ENCODE results near the gene NAPB.

NAPB gene

DNA sequence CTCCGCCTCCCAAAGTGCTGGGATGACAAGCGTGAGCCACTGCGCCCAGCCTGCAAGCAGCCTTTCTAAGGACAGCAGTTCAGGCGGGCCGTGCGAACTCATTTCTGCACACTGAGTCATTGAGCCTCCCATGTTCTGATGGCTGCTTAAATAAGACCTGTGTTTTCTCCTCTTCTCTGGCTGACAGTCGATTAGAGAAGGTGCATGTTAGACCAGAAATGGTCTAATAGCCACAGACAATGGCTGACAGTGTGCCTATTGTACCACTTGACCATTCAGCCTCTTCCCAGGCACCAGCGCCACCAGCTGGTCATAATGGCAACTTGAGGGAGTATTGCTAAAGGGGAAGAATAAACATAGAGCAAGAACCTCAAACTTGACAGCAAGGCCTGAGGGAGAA is 25.2 kb upstream of the NAPB start:
- no peaks in the 10 kb centered on the region for H3K9me3 Mint-ChIP-seq
- no peak overlapping the region for H3K4me3 Mint-ChIP-seq
- H3K27me3 Mint-ChIP-seq = no peaks in the 10 kb centered on the region
- H3K4me1 Mint-ChIP-seq (ENCODE audit: low read depth) = peaks cover 9% of the 10 kb centered on the region
- H3K36me3 Mint-ChIP-seq (ENCODE audit: low read depth) = no peaks in the 10 kb centered on the region
- no peak overlapping the region for H3K27ac Mint-ChIP-seq

DNA sequence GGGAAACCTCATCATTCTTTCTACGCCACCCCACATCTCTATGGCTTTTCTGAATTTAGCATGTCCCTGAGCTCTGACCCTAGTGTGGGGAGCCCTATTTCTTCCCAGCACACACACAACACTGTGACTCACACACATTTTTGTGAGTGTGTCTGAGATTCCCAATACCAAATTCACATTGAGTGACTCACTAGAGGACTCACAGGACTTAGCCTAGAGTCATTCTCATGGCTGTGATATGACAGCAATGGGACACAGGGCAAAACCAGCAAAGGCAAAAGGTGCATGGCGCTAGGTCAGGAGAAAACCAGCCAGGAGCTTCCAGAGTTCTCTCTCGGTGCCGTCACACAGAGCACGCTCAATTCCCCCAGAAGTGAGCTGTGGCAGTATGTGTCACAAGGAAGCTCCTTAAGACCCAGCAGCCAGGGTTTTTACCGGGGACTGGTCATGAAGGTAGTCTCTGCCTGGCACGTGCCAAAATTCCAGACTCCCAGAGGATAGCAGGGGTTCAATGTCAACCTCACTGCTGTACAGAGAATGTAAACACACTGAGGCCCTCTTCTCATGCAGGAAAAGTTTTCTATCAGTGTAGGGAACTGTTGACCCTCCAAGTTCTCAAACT is 24.4 kb upstream of the NAPB start:
- Mint-ChIP-seq H3K9me3 (no peaks in the 10 kb centered on the region), H3K27me3 (no peaks in the 10 kb centered on the region), H3K4me3 (no peak overlapping the region), H3K27ac (no peak overlapping the region), H3K36me3 (ENCODE audit: low read depth) (no peaks in the 10 kb centered on the region), H3K4me1 (ENCODE audit: low read depth) (peaks cover 9% of the 10 kb centered on the region)

DNA sequence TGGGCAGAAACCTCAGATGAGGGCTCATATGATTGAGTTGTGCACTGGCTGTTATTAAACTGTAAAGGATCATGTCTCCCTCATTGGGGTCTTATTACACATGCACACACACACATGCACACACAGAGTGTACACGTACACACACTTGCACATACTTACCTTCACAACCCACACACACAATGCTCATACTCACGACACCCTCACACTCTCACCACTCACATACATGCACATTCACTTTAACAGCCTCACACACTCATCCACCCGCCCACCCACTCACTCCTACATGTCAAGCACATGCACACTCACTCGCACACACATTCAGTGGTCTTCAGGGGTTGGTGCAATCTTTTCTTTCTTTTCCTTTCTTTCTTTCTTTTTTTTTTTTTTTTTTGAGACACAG is 23.6 kb upstream of the NAPB start:
- Mint-ChIP-seq H3K4me1 (ENCODE audit: low read depth) (peaks cover 8% of the 10 kb centered on the region), H3K27ac (no peak overlapping the region), H3K9me3 (no peaks in the 10 kb centered on the region), H3K27me3 (no peaks in the 10 kb centered on the region), H3K36me3 (ENCODE audit: low read depth) (no peaks in the 10 kb centered on the region), H3K4me3 (no peak overlapping the region)

DNA sequence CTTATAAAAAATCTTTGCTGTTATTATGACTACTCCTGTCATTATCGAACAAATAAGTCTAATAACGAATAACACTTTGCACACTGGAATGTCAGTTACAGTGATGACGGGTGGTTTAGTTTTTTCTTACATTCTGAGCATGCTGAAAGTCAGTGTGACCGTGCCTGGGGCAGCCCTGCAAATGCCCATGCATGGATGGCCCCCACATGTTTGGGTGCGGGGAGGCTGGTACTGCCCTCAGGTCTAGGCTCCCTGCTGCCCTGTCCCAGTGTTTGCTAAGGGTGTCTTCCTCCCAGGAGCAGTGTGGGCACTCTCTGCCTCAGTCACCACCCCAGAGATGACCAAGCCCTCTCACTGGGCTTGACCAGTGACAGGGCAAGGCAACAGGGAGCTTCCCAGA is 21.1 kb upstream of the NAPB start:
- Mint-ChIP-seq H3K27me3 (no peaks in the 10 kb centered on the region), H3K4me3 (no peak overlapping the region), H3K4me1 (ENCODE audit: low read depth) (no peaks in the 10 kb centered on the region), H3K36me3 (ENCODE audit: low read depth) (no peaks in the 10 kb centered on the region), H3K9me3 (no peaks in the 10 kb centered on the region), H3K27ac (no peak overlapping the region)

DNA sequence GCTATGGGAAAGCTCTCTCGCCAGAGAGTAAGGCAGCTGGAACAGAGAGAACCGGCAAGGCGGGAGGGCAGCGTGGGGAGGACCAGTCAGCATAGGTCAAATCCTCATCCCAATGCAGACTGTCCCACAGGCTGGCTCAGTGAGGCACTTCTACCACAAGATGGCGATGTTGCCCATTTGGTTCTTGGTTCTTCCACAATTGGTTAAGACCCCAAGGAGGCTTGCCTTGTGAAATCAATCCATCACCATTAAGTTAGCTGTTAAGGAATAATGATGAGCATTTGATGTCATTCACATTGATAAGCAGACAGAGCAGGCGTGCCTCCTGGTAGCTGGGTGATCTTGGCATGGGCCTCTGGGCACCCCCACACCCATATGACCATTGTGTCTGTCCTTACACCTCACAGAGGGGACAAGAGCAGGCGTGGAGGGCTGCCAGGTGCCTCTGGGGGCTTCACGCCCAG is 20.6 kb upstream of the NAPB start:
- Mint-ChIP-seq H3K4me3 (no peak overlapping the region), H3K9me3 (no peaks in the 10 kb centered on the region), H3K36me3 (ENCODE audit: low read depth) (no peaks in the 10 kb centered on the region)

DNA sequence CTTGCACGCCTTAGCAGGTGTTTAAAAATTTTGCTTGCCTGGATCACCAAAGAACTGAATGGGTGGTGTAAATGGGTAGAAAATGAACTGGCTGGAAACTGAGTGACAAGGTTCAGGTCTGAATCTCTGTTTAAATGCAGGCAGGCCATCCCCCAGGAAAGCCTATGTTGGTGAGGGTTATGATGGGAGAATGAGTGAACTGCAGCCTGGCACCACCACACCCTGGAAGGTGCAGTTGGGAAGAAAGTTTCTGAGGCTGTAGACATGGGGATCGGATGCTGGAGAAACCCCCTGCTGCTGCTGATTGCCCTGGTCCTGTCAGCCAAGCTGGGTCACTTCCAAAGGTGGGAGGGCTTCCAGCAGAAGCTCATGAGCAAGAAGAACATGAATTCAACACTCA is 18.7 kb upstream of the NAPB start:
- no peaks in the 10 kb centered on the region for H3K9me3 Mint-ChIP-seq

More for the DNA sequence above, 20.6 kb upstream of the NAPB start:
- Mint-ChIP-seq H3K27me3 (no peaks in the 10 kb centered on the region), H3K4me1 (ENCODE audit: low read depth) (no peaks in the 10 kb centered on the region), H3K27ac (no peak overlapping the region)

DNA sequence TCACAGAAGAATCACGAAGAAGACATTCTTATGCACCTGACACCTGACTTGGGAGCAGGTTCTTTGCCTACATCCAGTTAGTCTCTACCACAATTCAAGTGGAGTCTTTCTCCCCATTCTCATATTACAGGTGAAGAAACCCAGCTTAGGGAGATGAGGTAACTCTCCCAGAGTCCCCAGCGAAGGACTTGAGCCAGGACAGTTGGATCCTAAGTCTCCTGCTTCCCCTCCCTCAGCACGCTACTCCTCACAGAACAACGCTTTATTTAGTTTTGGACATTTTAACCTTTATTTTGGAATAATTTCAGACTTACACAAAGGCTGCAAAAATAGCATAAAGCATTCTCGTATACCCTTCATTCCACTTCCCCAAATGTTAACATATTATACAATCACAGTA is 17.4 kb upstream of the NAPB start:
- no peak overlapping the region for H3K4me3 Mint-ChIP-seq
- no peaks in the 10 kb centered on the region for H3K4me1 Mint-ChIP-seq (ENCODE audit: low read depth)
- H3K27me3 Mint-ChIP-seq = no peaks in the 10 kb centered on the region
- no peaks in the 10 kb centered on the region for H3K9me3 Mint-ChIP-seq
- no peaks in the 10 kb centered on the region for H3K36me3 Mint-ChIP-seq (ENCODE audit: low read depth)
- no peak overlapping the region for H3K27ac Mint-ChIP-seq

More for the DNA sequence above, 18.7 kb upstream of the NAPB start:
- Mint-ChIP-seq H3K4me1 (ENCODE audit: low read depth) (no peaks in the 10 kb centered on the region), H3K4me3 (no peak overlapping the region), H3K27me3 (no peaks in the 10 kb centered on the region), H3K36me3 (ENCODE audit: low read depth) (no peaks in the 10 kb centered on the region), H3K27ac (no peak overlapping the region)

- no peaks in the 10 kb centered on the region for H3K9me3 Mint-ChIP-seq
- H3K27me3 Mint-ChIP-seq = no peaks in the 10 kb centered on the region
- no peak overlapping the region for H3K27ac Mint-ChIP-seq
- H3K4me1 Mint-ChIP-seq (ENCODE audit: low read depth) = no peaks in the 10 kb centered on the region
- H3K4me3 Mint-ChIP-seq = no peak overlapping the region
- H3K36me3 Mint-ChIP-seq (ENCODE audit: low read depth) = no peaks in the 10 kb centered on the region
Observed at GRCh38 chr20:23437126-23437899, 16.0 kb upstream of the NAPB start.

GRCh38 chr20:23436681-23437080 is 15.4 kb upstream of the NAPB start:
- Mint-ChIP-seq H3K4me3 (no peak overlapping the region), H3K9me3 (no peaks in the 10 kb centered on the region), H3K36me3 (ENCODE audit: low read depth) (no peaks in the 10 kb centered on the region), H3K4me1 (ENCODE audit: low read depth) (no peaks in the 10 kb centered on the region), H3K27me3 (no peaks in the 10 kb centered on the region), H3K27ac (no peak overlapping the region)

GRCh38 chr20:23435626-23436539 is 14.6 kb upstream of the NAPB start:
- Mint-ChIP-seq H3K27me3 (no peaks in the 10 kb centered on the region), H3K9me3 (no peaks in the 10 kb centered on the region), H3K4me3 (no peak overlapping the region), H3K4me1 (ENCODE audit: low read depth) (no peaks in the 10 kb centered on the region), H3K27ac (no peak overlapping the region), H3K36me3 (ENCODE audit: low read depth) (no peaks in the 10 kb centered on the region)

GRCh38 chr20:23434521-23435313 is 13.4 kb upstream of the NAPB start:
- no peak overlapping the region for H3K27ac Mint-ChIP-seq
- no peaks in the 10 kb centered on the region for H3K27me3 Mint-ChIP-seq
- no peaks in the 10 kb centered on the region for H3K36me3 Mint-ChIP-seq (ENCODE audit: low read depth)
- no peaks in the 10 kb centered on the region for H3K9me3 Mint-ChIP-seq
- H3K4me1 Mint-ChIP-seq (ENCODE audit: low read depth) = no peaks in the 10 kb centered on the region
- H3K4me3 Mint-ChIP-seq = no peak overlapping the region

GRCh38 chr20:23433628-23434027 is 12.3 kb upstream of the NAPB start:
- Mint-ChIP-seq H3K4me3 (no peak overlapping the region), H3K27me3 (no peaks in the 10 kb centered on the region), H3K27ac (no peak overlapping the region), H3K36me3 (ENCODE audit: low read depth) (no peaks in the 10 kb centered on the region), H3K9me3 (no peaks in the 10 kb centered on the region), H3K4me1 (ENCODE audit: low read depth) (no peaks in the 10 kb centered on the region)

GRCh38 chr20:23425129-23425528 is 3.8 kb upstream of the NAPB start:
- Mint-ChIP-seq H3K27me3 (no peaks in the 10 kb centered on the region), H3K4me1 (ENCODE audit: low read depth) (peaks cover 17% of the 10 kb centered on the region), H3K27ac (no peak overlapping the region)

More at GRCh38 chr20:23425129-23425528, 3.8 kb upstream of the NAPB start:
- Mint-ChIP-seq H3K9me3 (no peaks in the 10 kb centered on the region), H3K36me3 (ENCODE audit: low read depth) (no peaks in the 10 kb centered on the region), H3K4me3 (no peak overlapping the region)

All from stimulated activated naive CD8-positive, alpha-beta T cell treated with anti-CD3 and anti-CD28 coated beads, Interleukin-15, Interleukin-2, amounts not matched to agents 100 ng/mL and 50 ng/mL, for 24 hours (primary cell).